HG03442 (cell line): Measurements from ENCODE around the gene MYOF.
"Not testable (repeated sequence)": the region's sequence is repeated elsewhere in the genome, so short reads cannot be mapped to it uniquely, and the experiment has no call there.

Source experiments
- ATAC-seq: cut with Tn5 transposase; IDR thresholded peaks from one replicate; pipeline ENCODE4 v1.9.1; 2021; ENCODE audit warnings: mild to moderate bottlenecking, moderate library complexity; ENCODE audit not compliant: unreplicated experiment

Gene MYOF

GRCh38 chr10:93434991-93435491, 47.1 kb downstream of the MYOF start:
- no peak for ATAC-seq

- ATAC-seq = no peak
Measured at GRCh38 chr10:93431361-93431760, 50.8 kb downstream of the MYOF start.

DNA sequence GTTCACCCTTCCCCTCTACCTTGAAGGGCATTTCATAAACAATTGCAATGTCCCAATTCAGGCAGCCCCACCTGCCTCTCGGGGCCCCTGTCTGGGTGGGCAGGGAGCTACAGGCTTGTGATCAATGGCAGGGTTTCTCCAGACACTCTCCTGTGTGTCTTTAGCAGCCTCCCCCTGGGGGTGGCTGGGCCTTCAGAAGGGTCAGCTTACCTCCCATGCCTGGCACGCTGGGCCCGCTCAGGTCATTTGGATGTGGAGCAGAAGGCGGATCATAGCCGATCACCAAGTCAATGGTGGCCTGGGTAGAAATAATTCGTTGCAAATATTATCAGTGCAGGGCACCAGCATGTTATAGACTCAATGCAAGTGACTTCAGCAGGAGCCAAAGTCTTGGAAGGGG, 56.3 kb downstream of the MYOF start:
- no peak for ATAC-seq

DNA sequence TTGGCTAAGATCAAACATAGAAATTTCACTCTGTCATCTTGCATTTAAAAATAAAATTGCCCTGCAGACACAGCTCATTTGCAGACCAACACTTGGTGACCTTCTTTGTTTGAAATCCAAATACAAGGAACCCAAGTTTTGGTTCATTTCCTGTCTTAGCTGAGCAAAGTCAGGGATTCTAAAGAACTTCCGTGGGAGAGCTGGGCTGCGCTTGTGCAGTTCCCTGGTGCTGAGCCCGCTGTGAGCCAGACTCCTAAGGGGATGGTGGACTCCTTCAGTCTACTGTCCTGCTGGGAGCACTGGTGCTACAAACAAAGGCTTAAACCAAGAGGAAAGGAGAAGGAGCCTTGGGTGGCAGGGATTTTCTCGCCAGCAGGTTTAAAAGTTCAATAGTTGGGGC, 60.0 kb downstream of the MYOF start:
- ATAC-seq = no peak

DNA sequence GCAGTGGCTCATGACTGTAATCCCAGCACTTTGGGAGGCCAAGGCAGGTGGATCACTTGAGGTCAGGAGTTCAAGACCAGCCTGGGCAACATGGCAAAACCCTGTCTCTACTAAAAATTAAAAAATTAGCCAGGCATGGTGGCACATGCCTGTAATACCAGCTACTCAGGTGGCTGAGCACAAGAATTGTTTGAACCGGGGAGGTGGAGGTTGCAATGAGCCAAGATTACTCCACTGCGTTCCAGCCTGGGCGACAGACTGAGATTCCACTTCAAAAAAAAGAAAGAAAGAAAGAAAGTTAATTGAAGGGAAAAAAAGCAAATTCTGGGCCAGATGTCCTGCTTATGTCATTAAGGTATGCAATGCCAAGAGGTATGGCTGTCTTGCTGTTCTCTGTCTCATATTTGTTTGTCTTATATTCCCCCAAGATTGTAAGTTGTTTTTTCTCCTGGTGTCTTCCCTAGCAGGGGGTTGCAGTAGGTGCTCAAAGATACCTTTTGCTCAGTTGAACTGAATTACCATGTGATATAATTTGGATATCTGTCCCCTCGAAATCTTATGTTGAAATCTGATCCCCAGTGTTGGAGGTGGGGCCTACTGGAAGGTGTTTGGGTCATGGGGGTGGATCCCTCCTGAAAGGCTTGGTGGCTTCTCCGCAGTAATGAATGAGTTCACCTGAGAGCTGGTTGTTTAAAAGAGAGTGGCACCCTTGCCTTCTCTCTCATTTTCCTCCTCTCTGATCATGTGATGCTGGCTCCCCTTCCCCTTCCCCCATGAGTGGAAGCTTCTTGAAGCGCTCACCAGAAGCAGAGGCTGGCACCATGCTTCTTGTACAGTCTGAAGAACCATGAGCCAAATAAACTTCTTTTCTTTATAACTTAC, 60.9 kb downstream of the MYOF start:
- no peak for ATAC-seq

DNA sequence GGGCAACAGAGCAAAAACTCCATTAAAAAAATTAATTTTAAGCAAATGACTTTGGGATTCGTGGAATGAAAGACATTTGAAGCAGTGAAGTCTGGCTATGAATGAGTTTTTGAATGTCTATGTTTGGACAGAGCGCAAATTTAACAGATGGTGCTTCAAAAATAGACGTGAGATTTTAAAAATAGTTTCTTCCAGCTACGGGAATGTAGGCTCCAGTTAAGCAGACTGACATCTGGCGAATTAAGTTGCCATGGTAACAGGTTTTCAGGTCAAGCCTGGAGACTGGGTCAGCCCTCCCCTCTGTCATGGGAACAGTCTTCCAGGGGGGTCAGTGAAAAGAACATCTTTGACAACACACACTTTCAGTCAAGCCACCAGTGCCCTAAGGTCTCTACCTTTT, 62.0 kb downstream of the MYOF start:
- ATAC-seq = no peak

- ATAC-seq = not testable (repeated sequence)
Measured at GRCh38 chr10:93419016-93419415, 63.1 kb downstream of the MYOF start.

DNA sequence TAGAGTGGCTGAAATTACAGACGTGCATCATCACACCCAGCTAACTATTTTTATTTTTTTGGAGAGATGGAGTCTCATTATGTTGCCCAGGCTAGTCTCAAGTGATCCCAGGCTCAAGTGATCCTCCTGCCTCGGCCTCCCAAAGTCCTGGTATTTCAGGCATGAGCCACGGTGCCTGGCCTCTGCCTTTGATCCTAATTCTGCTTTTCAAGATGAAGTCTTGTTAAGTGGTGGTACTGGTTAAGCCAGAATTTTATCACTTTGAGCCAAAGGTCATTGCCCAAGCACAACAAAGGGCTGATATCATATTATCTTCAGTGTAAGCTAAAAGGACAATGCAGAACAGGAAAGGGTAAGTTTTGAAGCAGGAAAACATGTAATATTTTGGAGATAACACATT, 64.2 kb downstream of the MYOF start:
- ATAC-seq = no peak

GRCh38 chr10:93417266-93417665, 64.9 kb downstream of the MYOF start:
- ATAC-seq = no peak

- ATAC-seq = no peak
Measured at GRCh38 chr10:93416824-93417223, 65.3 kb downstream of the MYOF start.

GRCh38 chr10:93415693-93416092, 66.4 kb downstream of the MYOF start:
- no peak for ATAC-seq

DNA sequence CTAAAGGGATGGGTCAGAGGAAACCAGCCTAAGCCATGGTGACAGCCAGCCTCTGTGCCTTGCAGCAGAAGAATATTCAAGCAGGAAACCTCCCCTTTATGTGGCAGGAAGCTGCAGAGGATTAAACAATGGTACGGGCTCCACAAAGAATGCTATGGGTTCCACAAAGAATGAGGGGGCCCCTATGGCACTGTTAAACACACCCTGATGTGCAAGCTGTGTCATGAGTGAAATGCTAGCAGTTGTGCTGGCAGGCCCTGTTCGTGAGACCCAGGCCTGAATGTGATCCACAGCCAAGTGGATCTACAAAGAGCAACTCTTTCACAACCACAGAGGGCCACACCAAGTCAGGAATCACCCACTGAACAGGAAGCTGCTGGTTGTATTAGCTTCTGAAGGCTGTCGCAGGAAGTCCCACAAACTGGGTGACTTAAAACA, 68.9 kb downstream of the MYOF start:
- no peak for ATAC-seq

- ATAC-seq = no peak
Measured at GRCh38 chr10:93412801-93413200, 69.3 kb downstream of the MYOF start.

- no peak for ATAC-seq
Measured at GRCh38 chr10:93410697-93411348, 71.3 kb downstream of the MYOF start.

DNA sequence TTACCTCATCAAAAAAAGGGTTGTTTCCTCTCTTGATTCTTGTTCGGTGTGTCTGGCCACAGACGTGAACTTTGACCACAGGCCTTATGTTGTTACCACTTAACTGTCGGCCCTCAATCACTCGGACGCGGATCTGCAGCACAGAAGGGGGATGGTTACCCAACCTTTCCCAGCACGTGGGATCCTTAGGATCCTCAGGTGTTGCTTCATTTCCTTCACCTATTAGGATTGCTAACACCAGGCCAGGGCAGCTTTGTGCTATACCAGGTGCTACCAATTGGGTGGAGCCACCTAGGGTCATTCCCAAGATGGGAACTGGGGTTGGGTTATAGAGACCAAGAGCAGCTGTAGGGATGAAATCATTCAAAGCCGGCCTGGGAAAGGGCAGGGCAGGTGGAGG, 73.4 kb downstream of the MYOF start:
- no peak for ATAC-seq

- ATAC-seq = no peak
Measured at GRCh38 chr10:93406364-93407145, 75.6 kb downstream of the MYOF start.

DNA sequence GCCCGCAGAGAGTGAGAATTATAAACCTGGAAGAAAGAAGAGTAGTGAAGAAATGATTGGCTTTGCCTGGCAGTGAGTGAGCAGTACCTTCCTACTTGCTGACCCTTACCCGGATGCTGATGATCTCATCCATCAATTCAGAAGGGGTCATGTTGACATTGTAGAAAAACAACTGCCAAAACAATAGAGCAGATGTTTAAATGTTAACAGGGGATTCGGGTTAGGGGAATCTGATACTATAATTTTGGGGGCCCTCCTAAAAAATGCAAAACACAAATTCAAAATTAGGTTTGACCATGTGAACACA, 78.1 kb downstream of the MYOF start:
- no peak for ATAC-seq

DNA sequence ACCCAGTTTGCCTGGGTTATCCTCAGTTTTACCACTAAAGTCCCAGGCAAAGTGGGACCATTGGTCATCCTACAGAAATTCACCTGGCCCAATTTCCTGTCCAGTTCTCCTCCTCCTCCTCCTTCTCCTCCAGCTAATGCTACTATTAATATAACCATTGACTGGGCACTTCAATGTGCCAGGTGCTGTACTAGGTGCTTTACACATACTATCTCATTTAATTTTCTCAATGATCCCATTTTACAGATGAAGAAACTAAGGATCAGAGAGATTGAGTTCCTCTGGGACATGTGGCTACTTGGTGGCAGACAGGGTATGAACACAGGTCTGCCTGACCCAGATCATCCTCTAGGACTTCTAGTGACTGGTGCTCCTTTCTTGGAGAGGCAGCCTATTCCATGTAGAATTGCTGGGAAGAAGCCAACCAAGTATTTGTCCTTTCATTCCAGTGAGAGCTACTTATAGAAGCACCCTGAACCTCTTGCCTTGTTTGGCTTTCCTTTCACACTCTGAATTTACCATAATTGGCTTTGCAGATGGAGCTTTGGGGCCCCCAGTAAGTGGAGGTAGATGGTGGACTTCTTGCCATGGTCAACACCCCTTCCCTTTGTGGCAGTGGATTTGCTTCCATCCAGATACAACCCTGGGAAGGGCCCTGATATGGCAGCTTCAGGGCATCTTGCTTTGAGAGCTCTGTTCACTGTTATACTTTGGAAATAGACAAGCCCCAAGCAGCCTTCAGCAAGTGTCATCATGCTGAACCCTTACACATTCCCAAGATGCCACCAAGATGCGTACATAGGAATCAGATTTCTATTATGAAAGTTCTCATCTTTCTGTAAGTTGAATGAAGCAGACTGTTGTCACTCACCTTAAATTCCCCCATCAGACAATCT, 78.7 kb downstream of the MYOF start:
- no peak for ATAC-seq

DNA sequence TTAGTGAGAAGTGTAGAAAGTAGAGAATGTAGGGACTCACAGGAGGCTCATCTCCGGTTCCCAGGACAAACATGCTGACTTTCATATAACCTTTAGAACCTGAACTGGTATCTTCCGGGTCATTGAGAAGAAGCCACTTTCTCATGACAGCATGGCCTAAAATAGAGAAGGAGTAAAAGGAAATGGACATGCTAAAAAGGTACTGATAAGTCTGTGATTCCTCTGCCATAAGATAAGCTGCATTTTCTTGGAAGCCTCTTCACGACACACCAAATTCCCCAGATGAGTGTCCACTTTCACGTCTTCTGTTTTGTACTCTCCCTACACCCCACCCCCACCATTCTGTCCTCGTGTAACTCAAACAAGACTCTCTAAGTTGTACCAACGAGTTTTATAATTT, 79.9 kb downstream of the MYOF start:
- ATAC-seq = no peak

GRCh38 chr10:93398528-93398927, 83.6 kb downstream of the MYOF start:
- ATAC-seq = no peak

DNA sequence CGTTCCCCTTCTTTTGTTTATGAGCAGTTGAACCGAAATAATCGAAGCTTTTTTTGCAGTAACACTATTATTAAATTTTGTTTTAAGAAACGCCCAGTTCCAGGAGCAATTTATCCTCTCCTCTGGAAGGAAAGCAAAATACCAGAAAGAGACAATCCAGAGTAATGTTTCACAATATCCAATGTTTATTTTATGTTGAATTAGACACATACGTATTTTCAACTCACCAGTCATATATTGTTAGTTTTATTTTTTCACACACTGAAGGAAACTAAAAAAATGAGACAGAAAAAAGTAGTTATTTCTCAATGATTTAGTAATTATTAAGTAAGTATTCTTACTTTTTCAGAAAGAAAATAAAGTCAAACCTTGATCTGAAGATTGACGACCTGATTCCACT, 85.1 kb downstream of the MYOF start:
- ATAC-seq = no peak
